ENCODE measurements around the gene KCNK5. TPM values are rescaled to one million over a fixed set of nuclear protein-coding genes. Genes with fewer than 3 reads are reported as not detected.

KCNK5 gene
- total and polyA plus RNA-seq, 9 of the 15 experiments (the other 6 are each of a cell fraction or from before 2014, with no cell fraction given): 1.5 to 45.8 (median 25.8) TPM

GRCh38 chr6:39228992-39229767 is at the start of gene KCNK5 (continued):
- TF ChIP-seq E2F8 (IDR thresholded peaks at IDR 0.05; ENCODE audit: low read depth, partially characterized antibody): peak; percentile 67
- TF ChIP-seq ZNF133 (CRISPR knock-in tag; IDR thresholded peaks at IDR 0.05): no peak
- TF ChIP-seq SNIP1 (IDR thresholded peaks at IDR 0.05; ENCODE audit: low read depth): no peak
- TF ChIP-seq GTF2E2 (tag; IDR thresholded peaks at IDR 0.05): peak; percentile 75; the same call in 1 of the 2 replicates
- TF ChIP-seq, protein P1, sequence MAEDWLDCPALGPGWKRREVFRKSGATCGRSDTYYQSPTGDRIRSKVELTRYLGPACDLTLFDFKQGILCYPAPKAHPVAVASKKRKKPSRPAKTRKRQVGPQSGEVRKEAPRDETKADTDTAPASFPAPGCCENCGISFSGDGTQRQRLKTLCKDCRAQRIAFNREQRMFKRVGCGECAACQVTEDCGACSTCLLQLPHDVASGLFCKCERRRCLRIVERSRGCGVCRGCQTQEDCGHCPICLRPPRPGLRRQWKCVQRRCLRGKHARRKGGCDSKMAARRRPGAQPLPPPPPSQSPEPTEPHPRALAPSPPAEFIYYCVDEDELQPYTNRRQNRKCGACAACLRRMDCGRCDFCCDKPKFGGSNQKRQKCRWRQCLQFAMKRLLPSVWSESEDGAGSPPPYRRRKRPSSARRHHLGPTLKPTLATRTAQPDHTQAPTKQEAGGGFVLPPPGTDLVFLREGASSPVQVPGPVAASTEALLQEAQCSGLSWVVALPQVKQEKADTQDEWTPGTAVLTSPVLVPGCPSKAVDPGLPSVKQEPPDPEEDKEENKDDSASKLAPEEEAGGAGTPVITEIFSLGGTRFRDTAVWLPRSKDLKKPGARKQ (CRISPR knock-in tag; IDR thresholded peaks at IDR 0.05): no peak
- TF ChIP-seq ARID1B (IDR thresholded peaks at IDR 0.05): peak; percentile 28; the same call in 1 of the 2 replicates
- peak; percentile 98; the same call in 1 of the 2 replicates for TF ChIP-seq HDAC2 (IDR thresholded peaks at IDR 0.05)
- no peak for TF ChIP-seq ZNF197 (CRISPR knock-in tag; IDR thresholded peaks at IDR 0.05; ENCODE audit: low read depth)
- peak; percentile 70 for TF ChIP-seq JUN (IDR thresholded peaks at IDR 0.05; ENCODE audit: borderline replicate concordance, low read depth, low read length)
- TF ChIP-seq JUN (CRISPR knock-in tag; IDR thresholded peaks at IDR 0.05; ENCODE audit: borderline replicate concordance): no peak
- TF ChIP-seq EP400 (IDR thresholded peaks at IDR 0.05): peak; percentile 98
- peak; percentile 92 for TF ChIP-seq SUPT5H (IDR thresholded peaks at IDR 0.05)
- peak; percentile 71 for TF ChIP-seq ESRRA (IDR thresholded peaks at IDR 0.05; ENCODE audit: borderline replicate concordance, low read depth)
- no peak for TF ChIP-seq TCF7L2 (IDR thresholded peaks at IDR 0.05; ENCODE audit: low read depth, low read length)
- no peak for TF ChIP-seq YBX1 (IDR thresholded peaks at IDR 0.05)
- no peak for TF ChIP-seq GTF2A2 (tag; IDR thresholded peaks at IDR 0.05)
- no peak for TF ChIP-seq ZNF232 (CRISPR knock-in tag; IDR thresholded peaks at IDR 0.05)
- no peak for TF ChIP-seq NCOA4 (IDR thresholded peaks at IDR 0.05; ENCODE audit: partially characterized antibody)
- no peak for TF ChIP-seq ZSCAN29 (IDR thresholded peaks at IDR 0.05)
- TF ChIP-seq ZNF224 (CRISPR knock-in tag; IDR thresholded peaks at IDR 0.05): no peak
- TF ChIP-seq ZNF785 (CRISPR knock-in tag; IDR thresholded peaks at IDR 0.05): no peak
- peak; percentile 52; the same call in 1 of the 2 replicates for TF ChIP-seq ARID2 (IDR thresholded peaks at IDR 0.05)
- TF ChIP-seq SRSF9 (IDR thresholded peaks at IDR 0.05; ENCODE audit: borderline replicate concordance, low read depth, low read length): no peak
- TF ChIP-seq NR4A1 (CRISPR knock-in tag; IDR thresholded peaks at IDR 0.05): no peak
- TF ChIP-seq NR4A1 (tag; IDR thresholded peaks at IDR 0.05): peak; percentile 14; the same call in 1 of the 2 replicates
- no peak for TF ChIP-seq EWSR1 (IDR thresholded peaks at IDR 0.05; ENCODE audit: borderline replicate concordance, low read depth, partially characterized antibody)
- 0 out of 2 replicates have a peak, but pooled peaks have one; percentile 56 for TF ChIP-seq ZNF830 (CRISPR knock-in tag; IDR thresholded peaks at IDR 0.05)
- no peak for TF ChIP-seq CREBBP (IDR thresholded peaks at IDR 0.05; ENCODE audit: low read depth, low read length)
